ENCODE results near the gene TBC1D22B.

Gene TBC1D22B

GRCh38 chr6:37239950-37240713 is 17.4 kb upstream of the TBC1D22B start:
- peak; percentile 89 for DNase-seq

- DNase-seq: no peak
Observed at GRCh38 chr6:37241131-37241530, 16.4 kb upstream of the TBC1D22B start.

GRCh38 chr6:37241775-37242428 is 15.7 kb upstream of the TBC1D22B start:
- no peak for DNase-seq

GRCh38 chr6:37242429-37243052 is 15.0 kb upstream of the TBC1D22B start:
- no peak for DNase-seq

- DNase-seq: no peak
Observed at GRCh38 chr6:37243131-37243815, 14.3 kb upstream of the TBC1D22B start.

GRCh38 chr6:37243816-37244370 is 13.7 kb upstream of the TBC1D22B start:
- DNase-seq: no peak

- peak; percentile 80 for DNase-seq
Observed at GRCh38 chr6:37244430-37245310, 12.9 kb upstream of the TBC1D22B start.

- DNase-seq: no peak
Observed at GRCh38 chr6:37251211-37251780, 6.3 kb upstream of the TBC1D22B start.

GRCh38 chr6:37253486-37254007 is 4.0 kb upstream of the TBC1D22B start:
- no peak for DNase-seq

GRCh38 chr6:37254881-37255280 is 2.7 kb upstream of the TBC1D22B start:
- DNase-seq: no peak

GRCh38 chr6:37256692-37257319 is 766 bp upstream of the TBC1D22B start:
- no peak for DNase-seq

- no peak for DNase-seq
Observed at GRCh38 chr6:37257320-37257633, 295 bp upstream of the TBC1D22B start.

GRCh38 chr6:37258405-37259105 is 983 bp downstream of the TBC1D22B start:
- DNase-seq: no peak

GRCh38 chr6:37259191-37259590 is 1.6 kb downstream of the TBC1D22B start:
- no peak for DNase-seq

GRCh38 chr6:37260040-37260439 is 2.5 kb downstream of the TBC1D22B start:
- DNase-seq: no peak

- no peak for DNase-seq
Observed at GRCh38 chr6:37260444-37260843, 2.9 kb downstream of the TBC1D22B start.

GRCh38 chr6:37261198-37261597 is 3.6 kb downstream of the TBC1D22B start:
- DNase-seq: no peak

- DNase-seq: no peak
Observed at GRCh38 chr6:37262446-37263026, 5.0 kb downstream of the TBC1D22B start.

- DNase-seq: no peak
Observed at GRCh38 chr6:37265001-37265400, 7.4 kb downstream of the TBC1D22B start.

GRCh38 chr6:37265860-37266259 is 8.3 kb downstream of the TBC1D22B start:
- no peak for DNase-seq
